Breast epithelium (tissue), 3 donors: ENCODE results near the gene RHEB.

ENCODE experiments used
- CTCF ChIP-seq, 3 donors: fragments of 450-650 bp; IDR thresholded peaks; one replicate each; pipeline ENCODE4 v1.5.1; 2016 to 2017; ENCODE audit warnings: antibody characterized with exemption in 3 of 3, mild to moderate bottlenecking in 3 of 3, moderate library complexity in 3 of 3
- POLR2A ChIP-seq: fragments of 450-650 bp; IDR thresholded peaks from one replicate; pipeline ENCODE4 v1.6.1; 2016; ENCODE audit warnings: antibody characterized with exemption, mild to moderate bottlenecking, moderate library complexity
- POLR2AphosphoS5 ChIP-seq, 3 donors: sonication (generic); formaldehyde crosslinking; IDR thresholded peaks; one replicate each; pipeline ENCODE4 v1.6.1; 2017; ENCODE audit warnings: antibody characterized with exemption in 3 of 3

GRCh38 chr7:151437159-151437553, 82.5 kb downstream of the RHEB start:
- no peak for TF ChIP-seq CTCF (IDR thresholded peaks at IDR 0.05)
- no peak for TF ChIP-seq POLR2A
- no peak for TF ChIP-seq POLR2AphosphoS5 (IDR thresholded peaks at IDR 0.05)
